Caco-2 (cell line): ENCODE measurements around the gene ENTR1. TPM values are rescaled to one million over a fixed set of nuclear protein-coding genes. Genes with fewer than 3 reads are reported as not detected.

ENCODE experiments used
- BruUV-seq: library from RNA; stranded (reverse); fragments of 400-500 nt; replicated peaks from 2 replicates; lab custom pipeline; 2021; lab: Mats Ljungman, UMichigan
- CTCF ChIA-PET: fragments of 300-600 bp; sonication (Branson Sonifier 250); formaldehyde crosslinking; loops from one replicate; lab custom pipeline; 2022; ENCODE audit warnings: antibody characterized with exemption; lab: Charles Lee
- POLR2A ChIA-PET: fragments of 300-600 bp; sonication (Branson Sonifier 250); formaldehyde crosslinking; loops from one replicate; lab custom pipeline; 2022; ENCODE audit warnings: antibody characterized with exemption; lab: Charles Lee
- DNase-seq, 2 experiments: peaks; one replicate each; pipeline versions ENCODE4 v3.0.0 to v3.0.0-alpha.2; 2020 to 2022
- H3K27me3 ChIP-seq: replicated peaks from 2 replicates; pipeline ENCODE4 v1.6.0; 2011; ENCODE audit warnings: low read length; ENCODE audit not compliant: control insufficient read depth, insufficient read depth
- H3K36me3 ChIP-seq: 2 replicates; pipeline ENCODE4 v1.5.1; 2011; ENCODE audit warnings: low read length; ENCODE audit not compliant: control insufficient read depth, insufficient read depth
- H3K4me1 ChIP-seq: fragments of 250-450 bp; sonication (Bioruptor Pico); 2 replicates; pipeline ENCODE4 v1.5.1; 2020; ENCODE audit warnings: mild to moderate bottlenecking
- H3K4me3 ChIP-seq: 2 replicates; pipeline ENCODE4 v1.5.1; 2011; ENCODE audit warnings: low read depth, mild to moderate bottlenecking, control low read depth, low read length
- H3K9me3 ChIP-seq: fragments of 250-450 bp; sonication (Bioruptor Pico); 2 replicates; pipeline ENCODE4 v1.5.1; 2020; ENCODE audit warnings: mild to moderate bottlenecking, moderate library complexity
- H3K27ac Mint-ChIP-seq: one replicate; pipeline ENCODE4 v1.8.0; 2022; ENCODE audit warnings: mixed read lengths; ENCODE audit not compliant: unreplicated experiment
- H3K27me3 Mint-ChIP-seq: one replicate; pipeline ENCODE4 v1.8.0; 2022; ENCODE audit warnings: mixed read lengths; ENCODE audit not compliant: insufficient read depth, unreplicated experiment
- H3K36me3 Mint-ChIP-seq: one replicate; pipeline ENCODE4 v1.8.0; 2022; ENCODE audit warnings: mild to moderate bottlenecking, mixed read lengths; ENCODE audit not compliant: insufficient read depth, unreplicated experiment
- H3K4me1 Mint-ChIP-seq: one replicate; pipeline ENCODE4 v1.8.0; 2022; ENCODE audit warnings: low read depth, mixed read lengths; ENCODE audit not compliant: unreplicated experiment
- H3K4me3 Mint-ChIP-seq: one replicate; pipeline ENCODE4 v1.8.0; 2022; ENCODE audit warnings: mild to moderate bottlenecking, moderate library complexity, mixed read lengths; ENCODE audit not compliant: unreplicated experiment
- H3K9me3 Mint-ChIP-seq: one replicate; pipeline ENCODE4 v1.8.0; 2022; ENCODE audit warnings: mixed read lengths; ENCODE audit not compliant: unreplicated experiment
- intact Hi-C: fragments of 100-400 bp; cut with micrococcal nuclease; formaldehyde crosslinking; loops from one replicate; pipeline ENCODE4 v1.10.0; 2022; ENCODE audit not compliant: unreplicated experiment
- total RNA-seq: library from RNA; stranded (reverse); gene quantifications from 2 replicates; pipeline ENCODE4 v1.2.3, GENCODE V29; 2022
- TF ChIP-seq, protein P1 (sequence below), 2 experiments: fragments of 200-600 bp in 1 of 2; IDR thresholded peaks; 1 replicate in 1 of 2; 2 replicates in 1 of 2; pipeline versions ENCODE4 v1.5.1 to v1.8.0; 2011 to 2022; ENCODE audit warnings: antibody characterized with exemption in 1 of 2, control low read depth in 1 of 2, inconsistent platforms in 1 of 2, low read depth in 1 of 2, low read length in 1 of 2, mild to moderate bottlenecking in 1 of 2, moderate library complexity in 1 of 2; ENCODE audit not compliant: insufficient read depth in 1 of 2, severe bottlenecking in 1 of 2, unreplicated experiment in 1 of 2

ENTR1 gene
- total RNA-seq, 1 experiment from 2014 or later = 85.2 TPM

DNA sequence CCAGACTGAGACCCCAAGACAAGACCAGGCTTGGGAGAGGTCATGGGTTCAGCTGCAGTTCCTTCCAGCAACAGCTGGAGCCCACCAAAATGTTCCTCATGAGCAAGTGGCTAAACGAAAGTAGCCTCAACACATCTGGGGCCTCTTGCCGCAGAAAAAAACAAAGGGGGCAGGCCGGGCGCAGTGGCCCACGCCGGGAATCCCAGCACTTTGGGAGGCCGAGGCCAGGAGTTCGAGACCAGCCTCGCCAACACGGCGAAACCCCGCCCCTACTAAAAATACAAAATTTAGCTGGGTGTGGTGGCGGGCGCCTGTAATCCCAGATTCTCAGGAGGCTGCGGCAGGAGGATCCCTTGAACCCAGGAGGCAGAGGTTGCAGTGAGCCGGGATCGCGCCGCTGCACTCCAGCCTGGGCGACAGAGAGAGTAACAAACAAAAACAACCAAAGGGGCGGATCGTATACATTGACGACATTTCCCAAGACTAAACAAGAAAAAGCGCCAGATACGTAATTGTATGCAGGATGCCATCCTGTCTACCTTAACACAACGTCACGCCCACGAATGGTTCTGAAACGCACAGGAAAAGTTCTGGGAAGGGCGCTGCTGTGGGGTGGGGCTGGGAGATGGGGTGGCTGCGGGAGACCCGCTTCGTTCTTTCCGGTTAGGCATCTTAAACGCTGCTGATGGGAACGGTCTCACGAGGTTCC, 27.6 kb upstream of the ENTR1 start:
- CTCF ChIA-PET = interaction anchor here (0.7 to 1.1 kb wide), 4 partner anchors 27 to 75 kb away, joined by 4 to 5 read pairs (median 4); partner anchors contain the start of gene DNLZ
- BruUV-seq = no TSS peak
- POLR2A ChIA-PET = no interaction called here
- Mint-ChIP-seq H3K4me1 (peaks cover 7% of the 10 kb centered on the region), H3K4me3 (peak overlapping the region; percentile 78), H3K27ac (peak overlapping the region; percentile 48), H3K36me3 (peaks cover 36% of the 10 kb centered on the region), H3K9me3 (no peaks in the 10 kb centered on the region), H3K27me3 (no peaks in the 10 kb centered on the region)
- H3K36me3 ChIP-seq = 0 out of 2 replicates have a peak, but pooled peaks cover 1% of the 10 kb centered on the region
- no peak for DNase-seq
- TF ChIP-seq, protein P1, sequence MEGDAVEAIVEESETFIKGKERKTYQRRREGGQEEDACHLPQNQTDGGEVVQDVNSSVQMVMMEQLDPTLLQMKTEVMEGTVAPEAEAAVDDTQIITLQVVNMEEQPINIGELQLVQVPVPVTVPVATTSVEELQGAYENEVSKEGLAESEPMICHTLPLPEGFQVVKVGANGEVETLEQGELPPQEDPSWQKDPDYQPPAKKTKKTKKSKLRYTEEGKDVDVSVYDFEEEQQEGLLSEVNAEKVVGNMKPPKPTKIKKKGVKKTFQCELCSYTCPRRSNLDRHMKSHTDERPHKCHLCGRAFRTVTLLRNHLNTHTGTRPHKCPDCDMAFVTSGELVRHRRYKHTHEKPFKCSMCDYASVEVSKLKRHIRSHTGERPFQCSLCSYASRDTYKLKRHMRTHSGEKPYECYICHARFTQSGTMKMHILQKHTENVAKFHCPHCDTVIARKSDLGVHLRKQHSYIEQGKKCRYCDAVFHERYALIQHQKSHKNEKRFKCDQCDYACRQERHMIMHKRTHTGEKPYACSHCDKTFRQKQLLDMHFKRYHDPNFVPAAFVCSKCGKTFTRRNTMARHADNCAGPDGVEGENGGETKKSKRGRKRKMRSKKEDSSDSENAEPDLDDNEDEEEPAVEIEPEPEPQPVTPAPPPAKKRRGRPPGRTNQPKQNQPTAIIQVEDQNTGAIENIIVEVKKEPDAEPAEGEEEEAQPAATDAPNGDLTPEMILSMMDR (IDR thresholded peaks at IDR 0.05; ENCODE audit: insufficient read depth in 1 of 2, low read depth in 1 of 2, low read length in 1 of 2, severe bottlenecking in 1 of 2, unreplicated experiment in 1 of 2) = no peak
- no peaks in the 10 kb centered on the region for H3K27me3 ChIP-seq
- peaks cover 8% of the 10 kb centered on the region for H3K4me1 ChIP-seq
- peak overlapping the region; percentile 96 for H3K4me3 ChIP-seq
- no peaks in the 10 kb centered on the region for H3K9me3 ChIP-seq
- intact Hi-C loops = no loop called here

DNA sequence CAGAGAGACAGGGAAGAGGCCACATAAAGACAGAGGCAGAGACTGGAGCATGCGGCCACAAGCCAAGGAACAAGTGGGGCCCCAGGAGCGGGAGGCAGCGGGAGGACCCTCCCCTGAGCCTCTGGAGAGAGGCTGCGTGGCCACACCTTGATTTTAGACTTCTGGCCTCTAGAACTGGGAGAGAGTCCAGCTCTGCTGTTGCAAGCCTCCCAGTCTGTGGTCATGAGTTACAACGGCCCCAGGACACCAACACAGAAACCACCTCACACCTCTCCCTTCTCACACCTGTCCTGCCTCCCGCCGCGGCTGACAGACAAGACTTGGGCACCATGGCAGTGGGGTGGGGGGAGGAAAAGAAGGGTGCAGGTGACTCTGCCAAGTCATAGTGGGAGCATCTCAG, 27.0 kb upstream of the ENTR1 start:
- no peak overlapping the region for H3K27ac Mint-ChIP-seq
- intact Hi-C loops = no loop called here

DNA sequence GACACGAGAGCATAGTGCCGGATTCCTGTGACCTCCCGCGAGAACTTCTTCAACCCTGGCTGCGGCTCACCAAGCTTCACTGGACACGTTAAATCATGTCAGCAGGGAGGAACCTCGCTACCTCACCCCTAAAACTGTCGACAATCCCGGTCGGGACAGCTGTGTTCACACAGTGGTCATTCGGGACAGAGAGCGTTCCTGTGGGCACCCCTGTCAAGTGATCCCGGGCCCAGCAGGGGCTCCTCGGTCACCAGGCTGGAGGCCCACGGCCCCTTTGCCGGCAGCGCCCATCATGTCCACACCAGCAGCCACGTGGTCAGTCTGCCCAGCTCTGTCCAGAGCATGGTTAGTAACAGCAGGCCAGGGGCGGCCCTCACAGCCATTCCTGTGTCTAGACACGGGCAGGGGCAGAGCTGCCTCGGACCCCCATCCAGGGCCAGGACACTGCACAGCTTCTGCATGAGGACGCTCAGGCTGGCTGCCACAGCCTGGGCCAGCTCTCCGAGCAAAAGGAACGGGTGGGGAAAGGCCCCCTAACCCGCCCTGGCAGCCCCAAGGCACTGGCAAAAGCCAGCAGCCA, 25.7 kb upstream of the ENTR1 start:
- Mint-ChIP-seq H3K4me3 (peak overlapping the region; percentile 17), H3K27me3 (no peaks in the 10 kb centered on the region), H3K4me1 (peaks cover 7% of the 10 kb centered on the region), H3K27ac (no peak overlapping the region), H3K36me3 (peaks cover 25% of the 10 kb centered on the region), H3K9me3 (no peaks in the 10 kb centered on the region)
- no peaks in the 10 kb centered on the region for H3K36me3 ChIP-seq
- ChIA-PET CTCF (interaction anchor here (0.6 kb wide), 1 partner anchor 182 kb away, joined by 3 read pairs; no protein-coding TSS in a partner anchor), POLR2A (no interaction called here)
- intact Hi-C loops = no loop called here
- H3K4me1 ChIP-seq = peaks cover 8% of the 10 kb centered on the region
- no TSS peak for BruUV-seq
- H3K27me3 ChIP-seq = no peaks in the 10 kb centered on the region
- no peak for DNase-seq
- TF ChIP-seq, protein P1 (IDR thresholded peaks at IDR 0.05; ENCODE audit: insufficient read depth in 1 of 2, low read depth in 1 of 2, low read length in 1 of 2, severe bottlenecking in 1 of 2, unreplicated experiment in 1 of 2) = no peak
- H3K4me3 ChIP-seq = no peak overlapping the region
- H3K9me3 ChIP-seq = no peaks in the 10 kb centered on the region

More for the DNA sequence above, 27.0 kb upstream of the ENTR1 start:
- CTCF ChIA-PET = no interaction called here
- H3K36me3 ChIP-seq = 0 out of 2 replicates have a peak, but pooled peaks cover 1% of the 10 kb centered on the region
- no TSS peak for BruUV-seq
- POLR2A ChIA-PET = no interaction called here
- H3K4me3 ChIP-seq = no peak overlapping the region
- peaks cover 36% of the 10 kb centered on the region for H3K36me3 Mint-ChIP-seq
- peaks cover 8% of the 10 kb centered on the region for H3K4me1 ChIP-seq
- H3K4me3 Mint-ChIP-seq = peak overlapping the region; percentile 78
- H3K9me3 ChIP-seq = no peaks in the 10 kb centered on the region
- no peaks in the 10 kb centered on the region for H3K9me3 Mint-ChIP-seq
- no peak for DNase-seq
- TF ChIP-seq, protein P1 (IDR thresholded peaks at IDR 0.05; ENCODE audit: insufficient read depth in 1 of 2, low read depth in 1 of 2, low read length in 1 of 2, severe bottlenecking in 1 of 2, unreplicated experiment in 1 of 2) = no peak
- H3K27me3 ChIP-seq = no peaks in the 10 kb centered on the region
- H3K27me3 Mint-ChIP-seq = no peaks in the 10 kb centered on the region
- H3K4me1 Mint-ChIP-seq = peaks cover 7% of the 10 kb centered on the region
